H9 (cell line): ENCODE data around the gene UMOD. TPM values are rescaled to one million over a fixed set of nuclear protein-coding genes. Genes with fewer than 3 reads are reported as not detected.

Experiments used
- DNase-seq: peaks from one replicate; pipeline ENCODE4 v3.0.0-alpha.2; 2017
- H2AFZ ChIP-seq: one replicate; pipeline ENCODE4 v1.6.1; 2013; ENCODE audit warnings: mild to moderate bottlenecking, low read length, control low read depth, moderate library complexity
- H2AK5ac ChIP-seq: 2 replicates; pipeline ENCODE4 v1.6.1; 2013; ENCODE audit warnings: low read length, control low read depth, mixed read lengths; ENCODE audit not compliant: insufficient read length
- H2BK120ac ChIP-seq: one replicate; pipeline ENCODE4 v1.6.1; 2013; ENCODE audit warnings: low read depth, mild to moderate bottlenecking, low read length, control low read depth, inconsistent platforms; ENCODE audit not compliant: poor library complexity, severe bottlenecking
- H2BK12ac ChIP-seq: 2 replicates; pipeline ENCODE4 v1.6.1; 2013; ENCODE audit warnings: low read length, control low read depth, mixed read lengths, low read depth; ENCODE audit not compliant: insufficient read length
- H2BK15ac ChIP-seq: 2 replicates; pipeline ENCODE4 v1.6.1; 2013; ENCODE audit warnings: low read depth, low read length, control low read depth
- H2BK20ac ChIP-seq: one replicate; pipeline ENCODE4 v1.6.1; 2013; ENCODE audit warnings: low read depth, mild to moderate bottlenecking, low read length, control low read depth, inconsistent platforms; ENCODE audit not compliant: poor library complexity, severe bottlenecking
- H2BK5ac ChIP-seq: 2 replicates; pipeline ENCODE4 v1.6.1; 2013; ENCODE audit warnings: low read length, control low read depth, mixed read lengths; ENCODE audit not compliant: insufficient read length
- H3K14ac ChIP-seq: 2 replicates; pipeline ENCODE4 v1.6.1; 2013; ENCODE audit warnings: low read length, control low read depth; ENCODE audit not compliant: insufficient read depth
- H3K18ac ChIP-seq: 2 replicates; pipeline ENCODE4 v1.6.1; 2013; ENCODE audit warnings: low read depth, mild to moderate bottlenecking, mixed read lengths, low read length, control low read depth; ENCODE audit not compliant: insufficient read length
- H3K23ac ChIP-seq: 2 replicates; pipeline ENCODE4 v1.6.1; 2013; ENCODE audit warnings: low read length, control low read depth, mixed read lengths, low read depth; ENCODE audit not compliant: insufficient read length
- H3K23me2 ChIP-seq: 2 replicates; pipeline ENCODE4 v1.6.1; 2013; ENCODE audit warnings: low read depth, mild to moderate bottlenecking, mixed read lengths, low read length, control low read depth; ENCODE audit not compliant: insufficient read length, poor library complexity, severe bottlenecking
- H3K27ac ChIP-seq: 2 replicates; pipeline ENCODE4 v1.5.1; 2013; ENCODE audit warnings: low read length, control low read depth, mixed read lengths, low read depth; ENCODE audit not compliant: insufficient read length
- H3K27me3 ChIP-seq: 2 replicates; pipeline ENCODE4 v1.6.1; 2013; ENCODE audit warnings: low read length, control low read depth, inconsistent platforms; ENCODE audit not compliant: insufficient read depth
- H3K4ac ChIP-seq: 2 replicates; pipeline ENCODE4 v1.6.1; 2013; ENCODE audit warnings: low read depth, mild to moderate bottlenecking, control low read depth, inconsistent platforms, low read length, moderate library complexity
- H3K4me1 ChIP-seq: 2 replicates; pipeline ENCODE4 v1.6.1; 2013; ENCODE audit warnings: low read length, control low read depth, inconsistent platforms; ENCODE audit not compliant: insufficient read depth
- H3K4me2 ChIP-seq: 2 replicates; pipeline ENCODE4 v1.6.1; 2013; ENCODE audit warnings: low read length, control low read depth, mixed read lengths; ENCODE audit not compliant: insufficient read length, insufficient read depth
- H3K56ac ChIP-seq: 2 replicates; pipeline ENCODE4 v1.6.1; 2013; ENCODE audit warnings: low read depth, mild to moderate bottlenecking, mixed read lengths, low read length, control low read depth; ENCODE audit not compliant: insufficient read length
- H3K79me1 ChIP-seq: 2 replicates; pipeline ENCODE4 v1.6.1; 2013; ENCODE audit warnings: low read depth, mild to moderate bottlenecking, moderate library complexity, low read length, control low read depth, inconsistent platforms; ENCODE audit not compliant: insufficient read depth, poor library complexity, severe bottlenecking
- H3K79me2 ChIP-seq: 2 replicates; pipeline ENCODE4 v1.6.1; 2013; ENCODE audit warnings: low read length, control low read depth, inconsistent platforms; ENCODE audit not compliant: insufficient read depth
- H3K9ac ChIP-seq: 2 replicates; pipeline ENCODE4 v1.6.1; 2013; ENCODE audit warnings: low read length, control low read depth, mixed read lengths; ENCODE audit not compliant: insufficient read length; ENCODE audit errors: extremely low read depth
- H3K9me3 ChIP-seq: one replicate; pipeline ENCODE4 v1.6.1; 2013; ENCODE audit warnings: low read depth, low read length, inconsistent platforms; ENCODE audit not compliant: control insufficient read depth
- H3T11ph ChIP-seq: one replicate; pipeline ENCODE4 v1.6.1; 2013; ENCODE audit warnings: mild to moderate bottlenecking, low read length, control low read depth, inconsistent platforms
- H4K20me1 ChIP-seq: one replicate; pipeline ENCODE4 v1.6.1; 2013; ENCODE audit not compliant: control insufficient read depth, insufficient read length, insufficient read depth
- H4K5ac ChIP-seq: 2 replicates; pipeline ENCODE4 v1.6.1; 2013; ENCODE audit warnings: low read depth, mild to moderate bottlenecking, mixed read lengths, low read length, control low read depth; ENCODE audit not compliant: insufficient read length
- H4K8ac ChIP-seq: replicated peaks from 2 replicates; pipeline ENCODE4 v1.6.1; 2013; ENCODE audit warnings: low read length, control low read depth, mixed read lengths, low read depth; ENCODE audit not compliant: insufficient read length
- H4K91ac ChIP-seq: 2 replicates; pipeline ENCODE4 v1.6.1; 2013; ENCODE audit warnings: low read depth, mild to moderate bottlenecking, moderate library complexity, mixed read lengths, low read length, control low read depth; ENCODE audit not compliant: insufficient read length
- H3K27ac Mint-ChIP-seq, 3 experiments: 2 replicates in 2 of 3; 3 replicates in 1 of 3; pipeline ENCODE4 v1.8.0; 2020 to 2021; ENCODE audit warnings: mixed read lengths in 3 of 3, mild to moderate bottlenecking in 1 of 3, moderate library complexity in 1 of 3
- H3K27me3 Mint-ChIP-seq: 2 replicates; pipeline ENCODE4 v1.8.0; 2021; ENCODE audit warnings: low read depth, mild to moderate bottlenecking, moderate library complexity, mixed read lengths
- H3K36me3 Mint-ChIP-seq, 3 experiments: 2 replicates in 2 of 3; 3 replicates in 1 of 3; pipeline ENCODE4 v1.8.0; 2020 to 2021; ENCODE audit warnings: low read depth in 3 of 3, mixed read lengths in 3 of 3; ENCODE audit not compliant: insufficient read depth in 1 of 3
- H3K4me1 Mint-ChIP-seq, 2 experiments: 2 replicates each; pipeline ENCODE4 v1.8.0; 2020; ENCODE audit warnings: mixed read lengths in 2 of 2
- H3K4me3 Mint-ChIP-seq, 2 experiments: 2 replicates in 1 of 2; 3 replicates in 1 of 2; pipeline ENCODE4 v1.8.0; 2020 to 2021; ENCODE audit warnings: mild to moderate bottlenecking in 2 of 2, mixed read lengths in 2 of 2, moderate library complexity in 1 of 2
- H3K9me3 Mint-ChIP-seq, 2 experiments: 2 replicates in 1 of 2; 3 replicates in 1 of 2; pipeline ENCODE4 v1.8.0; 2020; ENCODE audit warnings: mild to moderate bottlenecking in 2 of 2, mixed read lengths in 2 of 2, moderate library complexity in 1 of 2
- WGBS: extraction: QIAGEN DNeasy Blood & Tissue Kit; methylation state at CpG from one replicate; pipeline ENCODE4 v1.1.7; 2013; ENCODE audit warnings: missing lambda C conversion rate, low lambda C conversion rate, mixed read lengths; ENCODE audit not compliant: insufficient read length; ENCODE audit errors: extremely low coverage; 5-methylcytosine and 5-hydroxymethylcytosine counted together
- total RNA-seq: library from RNA; stranded (reverse); gene quantifications from 2 replicates; pipeline ENCODE4 v1.2.1, GENCODE V29; 2021
- TF ChIP-seq, protein P1 (sequence below): fragments of 200-600 bp; sonication (generic); conservative IDR thresholded peaks from 3 replicates; pipeline ENCODE4 v1.8.0; 2021; ENCODE audit warnings: antibody characterized with exemption, mild to moderate bottlenecking

UMOD gene
- total RNA-seq, 1 experiment from 2014 or later: not detected

DNA sequence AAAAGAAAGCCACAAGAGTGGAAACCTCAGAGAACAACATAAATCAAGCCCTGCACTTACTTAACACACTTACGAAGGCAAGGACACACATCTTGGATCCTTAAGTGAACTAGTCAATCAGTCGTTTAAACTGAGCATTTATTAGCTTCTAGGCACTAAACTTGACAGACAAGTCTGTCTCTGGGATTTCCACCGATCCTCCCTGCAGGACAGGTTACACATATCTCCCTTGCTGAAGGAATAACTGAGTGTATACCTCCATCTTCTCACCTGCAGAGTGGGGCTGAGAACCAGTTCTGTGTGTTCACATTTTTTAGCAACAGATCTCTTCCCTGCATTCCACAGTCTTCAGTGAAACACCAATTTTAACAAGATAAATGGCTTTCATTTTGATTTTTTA, 34.1 kb downstream of the UMOD start:
- Histone ChIP-seq H3K79me2 (no peaks in the 10 kb centered on the region), H2BK5ac (no peak overlapping the region), H3K18ac (no peak overlapping the region), H3K9me3 (no peaks in the 10 kb centered on the region), H2BK120ac (no peak overlapping the region), H3K9ac (no peak overlapping the region), H2BK20ac (no peak overlapping the region), H3K4me1 (peaks cover 6% of the 10 kb centered on the region), H3K23ac (no peak overlapping the region), H4K8ac (no peak overlapping the region), H4K91ac (no peak overlapping the region), H3T11ph (no peak overlapping the region), H2BK15ac (no peak overlapping the region), H3K56ac (no peak overlapping the region), H2BK12ac (no peak overlapping the region), H3K27ac (no peak overlapping the region), H3K27me3 (no peaks in the 10 kb centered on the region), H3K14ac (no peak overlapping the region), H2AK5ac (no peak overlapping the region), H2AFZ (no peak overlapping the region), H3K79me1 (no peaks in the 10 kb centered on the region), H3K4ac (no peak overlapping the region), H4K5ac (no peak overlapping the region), H3K4me2 (no peak overlapping the region), H3K23me2 (no peaks in the 10 kb centered on the region), H4K20me1 (peaks cover 3% of the 10 kb centered on the region)
- Mint-ChIP-seq H3K27ac (no peak overlapping the region), H3K4me1 (peaks cover 8 to 12% of the 10 kb centered on the region in 2 experiments; a peak in 2 of 4 replicates), H3K27me3 (peaks cover 17% of the 10 kb centered on the region), H3K4me3 (no peak overlapping the region), H3K9me3 (no peaks in the 10 kb centered on the region; a peak in 1 of 5 replicates), H3K36me3 (no peaks in the 10 kb centered on the region)
- no CpG with 5 or more reads among the region's 3 CpGs for WGBS
- TF ChIP-seq, protein P1, sequence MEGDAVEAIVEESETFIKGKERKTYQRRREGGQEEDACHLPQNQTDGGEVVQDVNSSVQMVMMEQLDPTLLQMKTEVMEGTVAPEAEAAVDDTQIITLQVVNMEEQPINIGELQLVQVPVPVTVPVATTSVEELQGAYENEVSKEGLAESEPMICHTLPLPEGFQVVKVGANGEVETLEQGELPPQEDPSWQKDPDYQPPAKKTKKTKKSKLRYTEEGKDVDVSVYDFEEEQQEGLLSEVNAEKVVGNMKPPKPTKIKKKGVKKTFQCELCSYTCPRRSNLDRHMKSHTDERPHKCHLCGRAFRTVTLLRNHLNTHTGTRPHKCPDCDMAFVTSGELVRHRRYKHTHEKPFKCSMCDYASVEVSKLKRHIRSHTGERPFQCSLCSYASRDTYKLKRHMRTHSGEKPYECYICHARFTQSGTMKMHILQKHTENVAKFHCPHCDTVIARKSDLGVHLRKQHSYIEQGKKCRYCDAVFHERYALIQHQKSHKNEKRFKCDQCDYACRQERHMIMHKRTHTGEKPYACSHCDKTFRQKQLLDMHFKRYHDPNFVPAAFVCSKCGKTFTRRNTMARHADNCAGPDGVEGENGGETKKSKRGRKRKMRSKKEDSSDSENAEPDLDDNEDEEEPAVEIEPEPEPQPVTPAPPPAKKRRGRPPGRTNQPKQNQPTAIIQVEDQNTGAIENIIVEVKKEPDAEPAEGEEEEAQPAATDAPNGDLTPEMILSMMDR: no peak
- DNase-seq: no peak
